Upper lobe of left lung (tissue), 4 donors: Measurements from ENCODE around the gene CEP70.
"Not testable (repeated sequence)": the region's sequence is repeated elsewhere in the genome, so short reads cannot be mapped to it uniquely, and the experiment has no call there.

ENCODE experiments used
- CTCF ChIP-seq, 6 experiments: fragments of 450-650 bp in 4 of 6; fragments of 200-600 bp in 2 of 6; sonication (generic) in 2 of 6; IDR thresholded peaks; one replicate each; pipeline ENCODE4 v1.5.1; 2016 to 2019; ENCODE audit warnings: antibody characterized with exemption in 6 of 6
- POLR2A ChIP-seq, 4 donors: fragments of 450-650 bp; IDR thresholded peaks; one replicate each; pipeline ENCODE4 v1.5.1; 2016 to 2017; ENCODE audit warnings: antibody characterized with exemption in 4 of 4, mild to moderate bottlenecking in 2 of 4

- TF ChIP-seq CTCF, POLR2A (IDR thresholded peaks at IDR 0.05): not testable (repeated sequence)
Measured at GRCh38 chr3:138521445-138521844, 72.6 kb downstream of the CEP70 start.
